ENCODE measurements around the gene BLOC1S6. TPM values are rescaled to one million over a fixed set of nuclear protein-coding genes. Genes with fewer than 3 reads are reported as not detected.

Gene BLOC1S6, protein sequence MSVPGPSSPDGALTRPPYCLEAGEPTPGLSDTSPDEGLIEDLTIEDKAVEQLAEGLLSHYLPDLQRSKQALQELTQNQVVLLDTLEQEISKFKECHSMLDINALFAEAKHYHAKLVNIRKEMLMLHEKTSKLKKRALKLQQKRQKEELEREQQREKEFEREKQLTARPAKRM
- 28.7 to 31.6 TPM (median 29.1 TPM) in 3 replicates for total RNA-seq (2021)
- percentile 95 among the genes with signal in this experiment for Bru-seq, nascent RNA
- long read RNA-seq, experiment 1, full-length matches to known transcripts, result 80 of 94 reads
- long read RNA-seq, experiment 1, partial matches to known transcripts, result 4 of 94 reads
- long read RNA-seq, experiment 1, other reads (novel, unspliced or antisense), result 10 of 94 reads
- long read RNA-seq, experiment 2, full-length matches to known transcripts, result 14 of 19 reads
- long read RNA-seq, experiment 2, partial matches to known transcripts, result 2 of 19 reads
- long read RNA-seq, experiment 2, other reads (novel, unspliced or antisense), result 3 of 19 reads
- long read RNA-seq, experiment 3, full-length matches to known transcripts, result 25 of 30 reads
- long read RNA-seq, experiment 3, partial matches to known transcripts, result 3 of 30 reads
- long read RNA-seq, experiment 3, other reads (novel, unspliced or antisense), result 2 of 30 reads

DNA sequence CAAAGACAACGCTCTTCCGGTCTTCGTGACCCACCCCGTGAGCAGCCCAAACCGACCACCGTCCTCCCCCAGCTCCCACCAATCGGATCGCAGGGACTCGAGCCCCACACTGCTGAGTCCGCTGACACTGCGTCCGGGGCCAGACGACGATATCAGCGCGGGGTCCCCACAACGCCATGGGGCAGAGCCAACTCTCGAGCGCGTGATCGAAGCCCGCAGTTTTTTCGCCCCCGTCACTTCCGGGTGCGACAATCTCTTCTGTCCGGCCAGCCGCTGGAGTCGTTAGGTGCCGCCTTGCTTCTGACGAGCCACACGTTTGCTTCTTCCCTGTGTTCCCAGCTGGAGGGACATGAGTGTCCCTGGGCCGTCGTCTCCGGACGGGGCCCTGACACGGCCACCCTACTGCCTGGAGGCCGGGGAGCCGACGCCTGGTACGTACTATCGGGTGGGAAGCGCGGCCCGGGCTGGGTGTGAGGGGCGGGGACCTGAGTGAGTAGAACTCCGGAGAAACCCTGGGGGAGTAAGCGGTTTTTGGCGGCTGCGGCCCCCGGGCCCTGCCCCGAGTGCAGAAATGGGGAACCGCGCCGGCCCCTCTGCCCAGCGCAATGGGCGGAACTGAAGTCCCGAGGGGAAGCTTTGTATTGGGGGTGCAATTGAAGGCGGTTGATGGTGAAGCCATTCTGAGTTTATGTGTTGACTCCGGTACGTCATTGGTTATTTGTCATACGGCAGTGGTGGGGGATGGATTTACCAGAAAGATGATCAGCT is at the start of gene BLOC1S6:
BLOC1S6 (plus strand) TSS at position 285 of the 768 bp plus-strand sequence; CDS start at position 350, 65 bp downstream.
- ChIA-PET POLR2A (interaction anchor here (0.5 to 3.4 kb wide), 7 partner anchors 13 to 185 kb away, joined by 3 to 24 read pairs (median 5); a partner anchor contains a TSS), CTCF (interaction anchor here (0.5 to 4.5 kb wide), 12 partner anchors 10 to 382 kb away, joined by 3 to 55 read pairs (median 4); partner anchors contain the start of gene SQOR)
- no peaks in the 10 kb centered on the region for H3K36me3 Mint-ChIP-seq
- H3K27me3 Mint-ChIP-seq (ENCODE audit: low read depth), result peaks cover 4% of the 10 kb centered on the region; the same call in 1 of the 2 replicates
- DNase-seq (ENCODE audit: low spot score) (peak; percentile 88), ATAC-seq (peak; percentile 95)
- peak within 1 kb of the TSS; percentile 98 for H3K4me3 Mint-ChIP-seq
- H3K4me1 Mint-ChIP-seq, result peaks cover 19% of the 10 kb centered on the region
- H3K27ac Mint-ChIP-seq, result peak within 1 kb of the TSS; percentile 100
- no peaks in the 10 kb centered on the region for H3K9me3 Mint-ChIP-seq
- TF ChIP-seq, protein P1, sequence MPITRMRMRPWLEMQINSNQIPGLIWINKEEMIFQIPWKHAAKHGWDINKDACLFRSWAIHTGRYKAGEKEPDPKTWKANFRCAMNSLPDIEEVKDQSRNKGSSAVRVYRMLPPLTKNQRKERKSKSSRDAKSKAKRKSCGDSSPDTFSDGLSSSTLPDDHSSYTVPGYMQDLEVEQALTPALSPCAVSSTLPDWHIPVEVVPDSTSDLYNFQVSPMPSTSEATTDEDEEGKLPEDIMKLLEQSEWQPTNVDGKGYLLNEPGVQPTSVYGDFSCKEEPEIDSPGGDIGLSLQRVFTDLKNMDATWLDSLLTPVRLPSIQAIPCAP (CRISPR knock-in tag; IDR thresholded peaks at IDR 0.05), result no peak
- no peak for TF ChIP-seq ZMAT4 (CRISPR knock-in tag; IDR thresholded peaks at IDR 0.05)
- TF ChIP-seq, protein P2, sequence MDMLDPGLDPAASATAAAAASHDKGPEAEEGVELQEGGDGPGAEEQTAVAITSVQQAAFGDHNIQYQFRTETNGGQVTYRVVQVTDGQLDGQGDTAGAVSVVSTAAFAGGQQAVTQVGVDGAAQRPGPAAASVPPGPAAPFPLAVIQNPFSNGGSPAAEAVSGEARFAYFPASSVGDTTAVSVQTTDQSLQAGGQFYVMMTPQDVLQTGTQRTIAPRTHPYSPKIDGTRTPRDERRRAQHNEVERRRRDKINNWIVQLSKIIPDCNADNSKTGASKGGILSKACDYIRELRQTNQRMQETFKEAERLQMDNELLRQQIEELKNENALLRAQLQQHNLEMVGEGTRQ (CRISPR knock-in tag; IDR thresholded peaks at IDR 0.05), result peak; percentile 74
- TF ChIP-seq, protein P3, sequence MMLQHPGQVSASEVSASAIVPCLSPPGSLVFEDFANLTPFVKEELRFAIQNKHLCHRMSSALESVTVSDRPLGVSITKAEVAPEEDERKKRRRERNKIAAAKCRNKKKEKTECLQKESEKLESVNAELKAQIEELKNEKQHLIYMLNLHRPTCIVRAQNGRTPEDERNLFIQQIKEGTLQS (CRISPR knock-in tag; conservative IDR thresholded peaks at IDR 0.05), result no peak
- TF ChIP-seq TEAD1 (CRISPR knock-in tag; IDR thresholded peaks at IDR 0.05), result peak; percentile 84
- TF ChIP-seq ZSCAN18 (CRISPR knock-in tag; IDR thresholded peaks at IDR 0.05), result no peak
- TF ChIP-seq ESRRA (CRISPR knock-in tag; IDR thresholded peaks at IDR 0.05; ENCODE audit: borderline replicate concordance), result no peak
- TF ChIP-seq GTF2I (CRISPR knock-in tag; conservative IDR thresholded peaks at IDR 0.05), result no peak
- TF ChIP-seq NFE2L1 (CRISPR knock-in tag; IDR thresholded peaks at IDR 0.05), result no peak
- peak; percentile 84; the same call in 1 of the 2 replicates for TF ChIP-seq SMAD4 (CRISPR knock-in tag; IDR thresholded peaks at IDR 0.05)
- peak; percentile 73; the same call in 1 of the 2 replicates for TF ChIP-seq FOXP1 (CRISPR knock-in tag; IDR thresholded peaks at IDR 0.05; ENCODE audit: borderline replicate concordance)
- 0 out of 2 replicates have a peak, but pooled peaks have one; percentile 66 for TF ChIP-seq NR1H2 (CRISPR knock-in tag; IDR thresholded peaks at IDR 0.05)
- TF ChIP-seq TP53 (CRISPR knock-in tag; IDR thresholded peaks at IDR 0.05), result no peak
- TF ChIP-seq, protein P4, sequence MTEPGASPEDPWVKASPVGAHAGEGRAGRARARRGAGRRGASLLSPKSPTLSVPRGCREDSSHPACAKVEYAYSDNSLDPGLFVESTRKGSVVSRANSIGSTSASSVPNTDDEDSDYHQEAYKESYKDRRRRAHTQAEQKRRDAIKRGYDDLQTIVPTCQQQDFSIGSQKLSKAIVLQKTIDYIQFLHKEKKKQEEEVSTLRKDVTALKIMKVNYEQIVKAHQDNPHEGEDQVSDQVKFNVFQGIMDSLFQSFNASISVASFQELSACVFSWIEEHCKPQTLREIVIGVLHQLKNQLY (CRISPR knock-in tag; IDR thresholded peaks at IDR 0.05), result 0 out of 2 replicates have a peak, but pooled peaks have one; percentile 63
- no peak for TF ChIP-seq ZNF671 (CRISPR knock-in tag; IDR thresholded peaks at IDR 0.05)
- TF ChIP-seq NR2C2 (CRISPR knock-in tag; IDR thresholded peaks at IDR 0.05), result no peak
- peak; percentile 48 for TF ChIP-seq SP1 (CRISPR knock-in tag; conservative IDR thresholded peaks at IDR 0.05)
- TF ChIP-seq NFYB (CRISPR knock-in tag; conservative IDR thresholded peaks at IDR 0.05; ENCODE audit: low read depth), result peak; percentile 43; the same call in 1 of the 2 replicates
- TF ChIP-seq USF1 (CRISPR knock-in tag; IDR thresholded peaks at IDR 0.05), result peak; percentile 84
- no peak for TF ChIP-seq FOXJ3 (CRISPR knock-in tag; IDR thresholded peaks at IDR 0.05; ENCODE audit: borderline replicate concordance)
- no peak for TF ChIP-seq ZNF532 (CRISPR knock-in tag; IDR thresholded peaks at IDR 0.05; ENCODE audit: borderline replicate concordance)
- TF ChIP-seq TEAD4 (CRISPR knock-in tag; IDR thresholded peaks at IDR 0.05), result peak; percentile 75
- TF ChIP-seq ZNF219 (CRISPR knock-in tag; IDR thresholded peaks at IDR 0.05; ENCODE audit: borderline replicate concordance), result peak; percentile 68; the same call in 1 of the 2 replicates

Data from WTC11 (cell line).